GM21529 (cell line): ENCODE data around the gene CPSF4.
A peak's percentile ranks its signal among the peaks of the same experiment; 100 is the strongest.
"Not testable (repeated sequence)": the region's sequence is repeated elsewhere in the genome, so short reads cannot be mapped to it uniquely, and the experiment has no call there.

Experiments
- ATAC-seq: cut with Tn5 transposase; IDR thresholded peaks from one replicate; pipeline ENCODE4 v1.9.1; 2021; ENCODE audit not compliant: unreplicated experiment

Gene CPSF4

DNA sequence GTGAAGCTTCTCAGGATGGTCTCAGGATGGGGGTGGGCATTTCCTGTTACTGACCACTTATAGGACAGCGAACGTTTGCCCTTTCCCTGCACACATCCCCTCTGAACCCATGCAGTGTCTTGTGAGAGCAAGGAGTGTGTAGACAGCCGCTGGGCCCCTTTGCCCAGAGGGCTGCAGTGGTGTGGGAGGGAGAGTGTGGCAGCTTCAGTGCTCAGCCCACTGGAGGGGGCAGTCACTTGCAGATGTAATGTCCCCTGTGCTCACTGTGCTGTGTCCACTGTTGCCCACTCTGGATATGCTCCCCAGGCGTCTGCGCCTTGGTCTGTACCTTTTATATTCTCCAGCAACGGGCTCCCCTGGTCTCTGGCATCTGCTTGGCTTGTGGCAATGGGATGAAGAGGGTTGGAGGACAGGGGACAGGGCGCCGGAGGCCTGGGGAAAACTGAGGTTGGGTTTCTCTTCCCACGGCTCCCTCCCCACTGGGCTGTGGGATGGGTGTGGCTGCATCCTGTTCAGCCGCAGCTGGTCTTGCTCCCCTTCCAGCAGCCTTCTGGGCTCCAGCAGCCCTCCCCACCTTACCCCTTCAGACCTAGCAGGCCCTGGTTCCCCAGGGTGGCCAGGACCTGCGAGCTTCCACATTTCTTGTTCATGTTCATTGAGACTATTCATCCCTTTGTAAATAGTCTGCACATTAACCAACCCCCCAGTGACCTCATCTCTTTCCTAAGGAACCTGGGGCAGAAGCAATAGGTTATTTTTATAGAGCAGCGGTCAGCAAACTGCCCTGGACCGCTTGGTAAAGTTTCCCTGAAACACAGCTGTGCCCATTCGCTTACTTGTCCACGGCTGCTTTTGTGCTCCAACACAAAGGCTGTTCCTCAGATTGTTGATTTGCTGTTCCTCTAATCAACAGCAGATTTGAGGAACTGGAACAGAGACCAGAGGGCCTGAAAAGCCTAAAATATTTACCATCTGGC lies 40.0 kb downstream of the CPSF4 start:
- no peak for ATAC-seq

DNA sequence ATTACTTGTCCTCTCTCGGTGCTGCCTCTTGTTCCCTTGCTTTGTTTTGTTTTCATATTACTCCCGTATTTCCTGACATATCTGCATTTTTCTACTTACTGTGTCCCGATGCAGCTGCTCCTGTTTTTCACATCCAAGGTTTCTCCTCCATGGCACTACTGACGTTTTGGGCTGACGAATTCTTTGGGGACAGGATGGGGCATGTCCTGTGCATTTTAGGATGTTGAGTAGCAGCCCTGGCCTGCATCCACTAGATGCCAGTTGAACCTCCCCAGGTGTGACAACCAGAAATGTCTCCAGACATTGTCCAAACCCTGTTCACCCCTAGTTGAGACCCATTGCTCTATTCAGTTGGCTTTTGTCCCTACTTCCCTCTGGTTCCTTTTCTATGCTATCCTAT lies 46.4 kb downstream of the CPSF4 start:
- no peak for ATAC-seq

DNA sequence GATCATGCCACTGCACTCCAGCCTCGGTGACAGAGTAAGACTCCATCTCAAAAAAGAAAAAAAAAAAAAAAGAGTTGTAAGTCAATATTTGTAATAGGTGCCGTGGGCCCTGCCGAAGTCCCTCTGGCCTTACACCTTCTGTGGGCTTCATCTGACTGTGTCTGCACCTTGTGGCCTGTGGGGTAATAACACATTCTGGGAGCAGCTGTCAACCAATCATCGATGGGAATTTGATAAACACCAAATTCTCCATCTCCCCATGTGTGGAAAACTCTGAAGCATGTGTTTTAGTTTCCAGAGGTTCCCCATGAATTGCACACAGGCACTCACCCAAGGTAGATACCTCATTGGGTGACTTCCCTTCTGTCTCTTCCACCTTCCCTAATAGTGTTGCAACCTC lies 50.5 kb downstream of the CPSF4 start:
- ATAC-seq: no peak

DNA sequence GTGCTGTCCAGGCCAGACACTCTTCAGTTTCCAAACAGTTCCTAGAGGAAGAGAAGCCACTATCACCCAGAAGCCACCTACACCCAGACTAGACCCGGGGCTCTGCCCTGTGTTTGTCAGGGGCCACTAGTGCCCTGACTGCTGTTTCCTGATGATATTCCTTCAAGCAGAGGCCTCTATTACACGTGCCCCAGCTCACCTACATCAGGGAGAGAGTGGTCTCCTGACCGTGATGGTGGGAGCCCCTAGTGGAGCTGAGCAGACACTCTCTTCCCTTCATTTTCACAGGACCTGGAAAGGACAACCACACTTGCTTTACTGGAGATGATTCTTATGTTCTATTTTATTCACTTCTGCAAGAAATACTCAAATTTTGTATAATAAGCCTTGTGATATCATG lies 52.1 kb downstream of the CPSF4 start:
- no peak for ATAC-seq

DNA sequence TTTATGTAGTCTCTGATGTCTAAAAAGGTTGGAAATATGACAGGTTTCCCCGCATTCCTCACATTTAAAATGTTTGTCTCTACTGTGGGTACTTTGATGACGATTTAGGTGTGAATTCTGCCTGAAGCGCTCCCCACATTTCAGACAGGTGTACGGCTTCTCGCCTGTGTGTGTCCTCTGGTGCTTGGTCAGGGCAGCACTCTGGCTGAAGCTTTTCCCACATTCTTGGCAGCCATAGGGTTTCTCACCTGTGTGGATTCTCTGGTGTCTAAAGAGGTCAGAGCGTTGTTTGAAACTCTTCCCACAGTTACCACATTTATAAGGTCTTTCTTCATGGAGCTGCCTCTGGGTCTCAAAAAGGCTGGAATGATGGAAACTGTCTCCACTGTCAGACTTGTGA lies 55.1 kb downstream of the CPSF4 start:
- ATAC-seq: no peak

DNA sequence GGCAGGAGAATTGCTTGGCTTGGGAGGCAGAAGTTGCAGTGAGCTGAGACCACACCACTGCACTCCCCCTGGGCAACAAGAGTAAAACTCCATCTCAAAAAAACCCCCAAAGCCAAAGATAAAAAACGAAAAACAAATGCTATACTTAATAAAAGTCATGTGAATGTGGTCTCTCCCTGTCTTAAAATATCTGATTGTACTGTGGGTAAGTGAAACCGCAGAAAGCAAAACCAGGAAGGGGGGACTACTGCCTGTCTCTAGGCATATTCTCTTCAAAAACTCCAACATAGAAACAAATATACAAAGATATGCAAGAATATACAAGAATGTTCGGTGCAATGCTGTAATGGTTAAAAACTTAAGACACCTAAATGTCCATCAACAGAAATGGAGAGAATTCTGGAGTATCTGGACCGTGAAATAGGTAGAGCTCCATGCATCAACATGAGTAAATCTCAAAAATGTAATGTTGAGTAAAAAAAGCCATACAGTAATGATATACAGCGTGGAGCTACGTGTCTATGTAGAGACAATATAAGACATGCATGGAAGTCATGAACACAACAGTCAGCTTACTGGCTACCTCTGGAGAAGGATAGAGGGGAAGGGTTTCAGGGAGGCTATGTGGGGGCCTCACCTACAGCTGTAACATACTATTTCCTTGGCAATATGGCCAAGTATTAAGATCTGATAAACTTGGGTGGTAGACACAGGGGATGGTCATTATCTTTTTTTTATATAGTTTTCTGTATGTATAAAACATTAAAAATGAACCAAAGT lies 59.2 kb downstream of the CPSF4 start:
- ATAC-seq: no peak

DNA sequence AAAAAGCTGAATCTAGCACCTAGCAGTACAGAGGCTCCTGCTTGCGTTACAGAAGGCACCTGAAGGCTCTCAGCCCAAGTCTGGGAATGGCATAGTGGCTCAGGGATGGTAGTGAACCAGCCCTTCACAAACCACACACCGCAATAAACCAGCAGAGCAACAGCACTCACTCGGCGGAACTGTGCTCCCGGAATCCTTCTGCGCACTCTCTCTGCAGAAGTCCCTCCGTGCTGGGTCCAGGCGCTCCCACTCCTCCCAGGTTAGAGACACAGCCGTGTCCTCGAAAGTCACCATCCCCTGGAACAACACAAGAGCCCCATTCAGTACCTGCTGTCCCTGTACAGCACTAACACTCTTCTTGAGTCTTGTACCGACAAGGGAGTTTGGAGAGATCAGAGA lies 59.8 kb downstream of the CPSF4 start:
- no peak for ATAC-seq

DNA sequence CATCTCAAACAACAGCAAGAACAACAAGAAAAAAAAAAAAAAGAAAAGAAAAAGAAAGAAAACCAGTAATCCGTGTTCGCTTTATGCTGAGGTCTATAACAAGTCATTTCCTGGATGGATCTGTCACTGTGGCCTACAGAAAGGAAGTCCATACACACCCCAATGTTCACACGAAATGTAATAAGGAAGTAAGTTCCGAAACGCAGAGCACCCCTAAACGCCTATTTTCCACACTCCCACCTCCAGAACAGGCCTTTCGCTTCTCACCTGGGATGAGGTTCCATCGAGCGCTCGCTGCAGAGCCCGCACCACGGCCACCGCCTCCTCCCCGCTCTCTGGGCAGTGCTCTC lies 60.6 kb downstream of the CPSF4 start:
- ATAC-seq: peak; percentile 20

DNA sequence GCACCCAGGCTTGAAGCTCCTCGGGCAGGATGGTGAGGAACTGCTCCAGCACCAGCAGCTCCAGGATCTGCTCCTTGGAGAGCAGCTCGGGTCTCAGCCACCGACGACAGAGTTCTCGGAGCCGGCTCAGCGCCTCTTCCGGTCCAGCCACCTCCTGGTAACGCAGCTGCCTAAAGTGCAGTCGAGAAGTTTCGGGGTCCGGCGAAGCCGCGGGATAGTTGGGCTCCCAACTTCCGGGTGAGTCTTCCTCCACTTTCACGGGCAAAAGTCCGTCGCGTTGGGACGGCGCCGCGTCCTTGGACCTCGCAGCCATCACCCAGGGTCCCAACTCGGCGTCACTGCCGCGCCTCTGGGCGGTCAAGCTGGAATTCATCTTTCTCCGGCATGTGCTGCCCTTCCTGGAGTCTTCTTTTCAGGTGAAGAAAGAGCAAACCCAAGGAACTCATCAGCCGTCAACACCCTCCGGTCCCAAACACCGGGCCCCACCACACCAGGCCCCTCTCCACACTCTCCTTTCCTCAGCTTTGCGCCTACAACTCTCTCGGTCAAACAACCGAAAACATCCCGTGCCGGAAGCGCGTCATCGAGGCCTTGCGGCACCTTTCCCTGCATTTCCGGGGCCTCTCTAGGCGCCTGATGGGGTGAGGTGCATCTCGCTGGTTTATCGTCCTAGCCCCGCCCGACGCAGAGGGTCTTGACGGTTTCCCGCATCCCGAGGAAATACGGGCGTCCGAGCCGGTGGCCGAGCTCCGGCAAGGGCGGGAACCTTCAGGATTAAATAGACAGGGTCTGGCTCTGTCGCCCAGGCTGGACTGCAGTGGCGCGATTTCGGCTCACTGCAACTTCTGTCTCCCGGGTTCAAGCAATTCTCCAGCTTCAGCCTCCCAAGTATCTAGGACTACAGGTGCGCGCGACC lies 61.2 kb downstream of the CPSF4 start, which contains the start of gene ZNF394:
TSS of gene ZNF394 (minus strand) at position 561 of the 916 bp plus-strand sequence. CDS start at position 373, 188 bp downstream.
- peak; percentile 37 for ATAC-seq

DNA sequence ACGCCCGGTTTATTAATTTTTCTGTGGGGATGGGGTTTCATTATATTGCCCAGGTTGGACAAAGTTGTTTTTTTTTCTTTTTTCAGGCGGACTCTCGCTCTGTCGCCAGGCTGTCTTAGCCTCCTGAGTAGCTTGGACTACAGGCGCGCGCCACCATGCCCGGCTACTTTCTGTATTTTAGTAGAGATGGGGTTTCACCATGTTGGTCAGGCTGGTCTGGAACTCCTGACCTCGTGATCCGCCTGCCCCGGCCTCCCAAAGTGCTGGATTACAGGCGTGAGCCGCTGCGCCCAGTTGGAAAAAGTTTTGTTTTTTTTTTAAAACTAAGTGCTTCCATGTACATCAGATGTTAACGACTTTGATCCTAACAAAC lies 61.9 kb downstream of the CPSF4 start:
- ATAC-seq: no peak

DNA sequence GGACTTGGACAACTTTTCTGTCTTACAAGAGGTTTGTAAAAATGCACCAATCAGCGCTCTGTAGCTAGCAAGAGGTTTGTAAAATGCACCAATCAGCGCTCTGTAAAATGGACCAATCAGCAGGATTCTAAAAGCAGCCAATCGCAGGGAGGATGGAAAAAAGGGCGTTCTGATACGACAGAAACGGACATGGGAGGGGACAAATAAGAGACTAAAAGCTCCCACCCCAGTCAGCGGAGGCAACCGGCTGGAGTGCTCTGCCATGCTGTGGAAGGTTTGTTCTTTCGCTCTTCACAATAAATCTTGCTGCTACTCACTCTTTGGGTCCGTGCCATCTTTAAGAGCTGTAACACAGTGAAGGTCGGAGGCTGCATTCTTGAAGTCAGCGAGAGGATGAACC lies 62.5 kb downstream of the CPSF4 start:
- ATAC-seq: not testable (repeated sequence)

DNA sequence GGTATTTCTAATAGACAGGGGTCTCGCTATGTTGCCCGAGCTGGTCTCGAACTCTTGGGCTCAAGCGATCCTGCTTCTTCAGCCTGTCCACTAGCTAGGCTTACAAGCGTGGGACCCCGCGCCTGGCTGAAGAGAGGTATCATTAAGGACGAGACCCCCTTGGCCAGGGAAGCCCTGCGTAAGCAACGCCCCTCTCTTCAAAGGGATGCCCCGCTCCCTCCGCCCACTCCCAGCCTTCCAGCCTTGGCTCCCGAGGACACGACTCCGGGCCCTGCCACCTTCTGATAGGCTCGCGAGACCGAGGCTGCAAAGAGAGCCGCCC lies 65.5 kb downstream of the CPSF4 start:
- ATAC-seq: no peak

DNA sequence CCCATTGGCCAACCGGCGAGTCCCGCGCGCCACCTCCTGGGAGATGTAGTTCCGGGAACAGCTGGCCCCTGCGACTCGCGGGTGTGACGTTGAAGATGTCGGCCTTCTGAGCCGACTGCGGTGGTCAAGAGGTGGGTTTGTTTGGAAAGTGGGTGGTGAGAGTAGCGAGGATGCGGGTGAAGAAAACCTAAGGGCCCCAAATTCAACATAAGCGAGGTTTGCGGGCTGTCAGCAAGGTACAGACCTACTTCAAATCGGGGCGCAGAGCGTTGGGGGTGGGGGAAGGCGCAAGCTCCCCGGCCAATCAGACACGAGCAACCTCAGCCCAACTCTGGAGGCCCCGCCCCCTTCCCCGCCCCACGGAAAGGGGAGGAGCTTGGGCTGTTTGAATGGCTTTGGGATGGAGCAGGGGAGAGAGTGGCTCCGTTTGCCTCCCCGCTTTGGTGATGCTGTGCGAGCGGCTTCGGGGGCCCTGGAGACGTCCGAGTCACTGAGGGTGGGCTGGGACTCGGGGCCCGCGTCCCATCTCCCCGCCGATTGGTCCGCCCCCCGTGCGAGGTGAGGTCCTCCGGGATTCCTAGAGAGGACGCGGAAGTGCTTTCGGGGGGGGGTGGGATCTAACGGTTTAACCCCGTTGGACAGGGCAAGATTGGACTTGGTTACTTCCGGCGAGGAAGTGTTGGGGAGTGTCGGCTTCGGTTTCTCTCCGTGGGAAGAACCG lies 66.0 kb downstream of the CPSF4 start, which contains the start of gene ZKSCAN5:
TSS of gene ZKSCAN5 (plus strand) at position 60 of the 721 bp plus-strand sequence. CDS start 1,383 bp downstream, outside the sequence.
- ATAC-seq: peak; percentile 78

DNA sequence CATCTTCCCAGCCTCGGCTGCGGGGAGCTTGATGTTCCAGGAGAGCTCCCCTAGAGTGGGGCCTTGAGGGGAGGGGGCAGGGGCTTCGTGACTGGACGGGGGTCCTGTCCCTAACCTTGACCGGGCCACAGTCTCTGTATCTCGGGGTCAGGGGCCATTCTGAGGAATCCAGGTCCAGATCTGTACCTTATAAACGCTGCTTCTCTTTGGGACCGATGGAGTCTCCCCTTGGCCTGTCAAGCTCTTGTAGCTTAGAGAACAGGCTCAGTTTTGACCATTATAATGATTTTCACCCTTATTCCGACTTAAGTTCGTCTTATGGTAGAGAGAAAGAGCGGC lies 66.5 kb downstream of the CPSF4 start:
- ATAC-seq: no peak
